HG03103 (cell line): ENCODE measurements around the gene MYO5C.
"Not testable (repeated sequence)": the region's sequence is repeated elsewhere in the genome, so short reads cannot be mapped to it uniquely, and the experiment has no call there.

ENCODE experiments used
- ATAC-seq: cut with Tn5 transposase; IDR thresholded peaks from one replicate; pipeline ENCODE4 v1.9.1; 2021; ENCODE audit warnings: low read depth; ENCODE audit not compliant: unreplicated experiment

MYO5C gene

GRCh38 chr15:52246686-52247431 is 48.7 kb downstream of the MYO5C start:
- ATAC-seq, result no peak

DNA sequence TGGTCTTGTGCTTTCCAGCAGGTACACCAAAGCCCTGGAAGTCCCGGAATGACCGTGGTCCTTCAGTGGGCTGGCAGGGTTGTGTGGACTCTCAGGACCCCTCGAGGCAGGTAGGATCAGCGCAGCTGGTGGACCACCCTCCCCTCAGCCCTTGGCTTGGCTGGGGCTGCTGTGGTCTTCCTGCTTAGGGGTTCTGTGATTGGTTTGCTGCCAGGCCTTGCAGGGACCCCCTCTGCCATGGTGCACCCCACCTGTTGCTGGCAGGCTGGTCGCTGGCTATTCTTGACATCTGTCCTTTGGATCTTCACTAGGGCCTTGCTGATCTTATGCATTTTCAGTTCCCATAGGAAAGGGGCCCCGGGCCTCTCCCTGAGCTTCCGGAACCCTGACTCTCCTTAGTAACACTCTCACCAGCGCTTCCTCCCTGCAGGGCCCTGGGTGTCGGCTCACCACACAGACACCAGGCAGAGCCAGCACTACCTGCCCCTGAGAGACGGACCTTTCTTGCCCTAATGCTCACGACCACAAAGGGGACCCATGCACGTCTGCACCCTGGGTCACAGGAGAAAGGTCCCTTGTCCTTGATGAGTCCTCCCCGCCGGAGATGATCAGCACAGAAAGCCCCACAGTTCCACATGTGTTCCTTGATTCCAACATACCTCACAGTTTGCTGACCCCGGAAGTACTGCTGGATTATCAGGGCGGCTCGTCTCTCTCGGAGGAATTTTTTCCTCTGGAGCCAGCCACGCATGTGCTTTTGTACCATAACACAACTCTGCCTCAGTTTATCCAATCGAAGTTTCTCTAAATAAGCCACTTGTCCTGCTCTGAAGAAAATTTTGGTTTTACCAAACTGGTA is 51.7 kb downstream of the MYO5C start:
- no peak for ATAC-seq

GRCh38 chr15:52243286-52243685 is 52.3 kb downstream of the MYO5C start:
- no peak for ATAC-seq

DNA sequence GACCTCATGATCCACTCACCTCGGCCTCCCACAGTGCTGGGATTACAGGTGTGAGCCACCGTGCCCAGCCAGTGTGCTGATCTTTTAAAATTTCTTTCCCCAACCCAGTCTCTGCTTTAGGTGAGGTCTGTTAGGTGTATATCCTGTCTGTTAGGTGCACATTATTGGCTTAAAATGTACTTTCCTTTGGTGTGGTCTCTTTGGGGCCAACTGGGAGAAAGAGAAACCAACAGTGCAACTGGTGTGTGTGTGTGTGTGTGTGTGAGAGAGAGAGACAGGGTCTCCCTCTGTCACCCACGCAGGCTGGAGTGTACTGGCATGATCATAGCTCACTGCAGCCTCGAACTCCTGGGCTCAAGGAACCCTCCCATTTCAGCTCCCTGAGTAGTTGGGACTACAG is 54.1 kb downstream of the MYO5C start:
- no peak for ATAC-seq

DNA sequence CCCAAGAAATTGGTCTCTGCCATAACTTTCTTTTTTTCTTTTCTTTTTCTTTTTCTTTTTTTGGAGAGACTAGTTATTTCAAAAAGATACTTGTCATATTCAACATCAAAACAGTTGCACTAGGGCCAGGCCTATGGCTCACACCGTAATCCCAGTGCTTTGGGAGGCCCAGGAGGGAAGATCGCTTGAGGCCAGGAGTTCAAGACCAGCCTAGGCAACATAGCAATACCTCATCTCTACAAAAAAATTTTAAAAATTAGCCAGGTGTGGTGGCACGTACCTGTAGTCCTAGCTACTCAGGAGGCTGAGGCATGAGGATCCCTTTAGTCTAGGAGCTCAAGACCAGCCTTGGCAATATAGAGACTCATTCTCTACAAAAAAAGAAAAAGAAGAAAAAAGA is 55.4 kb downstream of the MYO5C start:
- ATAC-seq, result no peak

DNA sequence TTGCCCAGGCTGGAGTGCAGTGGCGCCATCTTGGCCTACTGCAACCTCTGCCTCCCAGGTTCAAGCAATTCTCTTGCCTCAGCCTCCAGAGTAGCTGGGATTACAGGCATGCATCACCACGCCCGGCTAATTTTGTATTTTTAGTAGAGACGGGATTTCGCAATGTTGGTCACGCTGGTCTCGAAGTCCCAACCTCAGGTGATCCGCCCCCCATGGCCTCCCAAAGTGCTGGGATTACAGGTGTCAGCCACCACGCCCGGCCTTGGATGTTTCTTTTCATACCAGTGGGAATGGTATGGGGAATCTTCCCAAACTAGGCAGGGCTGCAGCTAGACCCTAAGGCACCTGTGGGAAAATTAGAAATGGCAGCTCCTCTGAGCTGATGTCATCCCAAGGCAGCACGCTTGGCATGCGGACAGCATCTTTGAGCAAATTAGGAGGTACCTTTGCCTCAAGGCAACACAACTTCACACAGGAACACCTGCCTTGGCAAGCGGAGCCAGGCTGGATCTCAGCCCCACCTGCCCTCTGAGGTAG is 56.5 kb downstream of the MYO5C start:
- not testable (repeated sequence) for ATAC-seq

DNA sequence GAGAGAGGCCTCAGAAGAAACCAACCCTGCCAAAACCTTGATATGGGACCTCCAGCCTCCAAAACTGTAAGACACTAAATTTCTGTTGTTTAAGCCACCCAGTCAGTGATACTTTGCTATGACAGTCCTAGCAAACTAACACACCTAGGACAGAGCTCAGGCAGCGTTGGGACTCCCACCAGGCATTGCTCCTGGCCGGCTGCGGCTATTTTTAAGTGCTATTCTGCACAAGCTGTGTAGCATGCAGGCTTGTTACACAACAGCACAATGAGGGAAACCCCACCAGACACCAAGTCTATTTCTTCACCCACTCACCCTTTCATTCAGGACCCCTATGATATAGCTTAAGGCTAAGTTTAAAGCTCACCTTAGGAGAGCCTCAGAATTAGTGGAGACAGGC is 57.5 kb downstream of the MYO5C start:
- ATAC-seq, result no peak

- no peak for ATAC-seq
These were observed 59.6 kb downstream of the MYO5C start for GRCh38 chr15:52236013-52236412.

- ATAC-seq, result peak; percentile 31
These were observed 60.7 kb downstream of the MYO5C start for GRCh38 chr15:52234596-52235541.

GRCh38 chr15:52233405-52233804 is 62.2 kb downstream of the MYO5C start:
- no peak for ATAC-seq

DNA sequence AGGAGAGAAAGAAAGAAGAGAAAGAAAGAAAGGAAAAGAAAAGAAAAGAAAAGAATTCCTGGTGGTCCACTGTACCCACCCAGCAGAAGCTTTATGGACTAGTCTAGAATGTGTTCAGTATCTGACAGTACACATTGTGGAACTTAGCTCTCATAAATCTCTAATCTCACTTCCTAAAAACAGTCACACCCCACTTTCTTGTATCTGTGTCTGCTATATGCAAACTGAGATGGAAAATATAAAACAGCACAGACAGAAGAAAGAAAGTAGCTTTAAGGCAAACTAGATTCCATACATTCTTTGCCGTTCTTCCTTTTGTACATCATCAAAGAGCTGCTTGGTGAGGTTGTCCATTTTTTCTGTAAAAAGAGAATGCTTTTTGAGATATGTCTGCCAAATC is 63.3 kb downstream of the MYO5C start:
- ATAC-seq, result peak; percentile 50

DNA sequence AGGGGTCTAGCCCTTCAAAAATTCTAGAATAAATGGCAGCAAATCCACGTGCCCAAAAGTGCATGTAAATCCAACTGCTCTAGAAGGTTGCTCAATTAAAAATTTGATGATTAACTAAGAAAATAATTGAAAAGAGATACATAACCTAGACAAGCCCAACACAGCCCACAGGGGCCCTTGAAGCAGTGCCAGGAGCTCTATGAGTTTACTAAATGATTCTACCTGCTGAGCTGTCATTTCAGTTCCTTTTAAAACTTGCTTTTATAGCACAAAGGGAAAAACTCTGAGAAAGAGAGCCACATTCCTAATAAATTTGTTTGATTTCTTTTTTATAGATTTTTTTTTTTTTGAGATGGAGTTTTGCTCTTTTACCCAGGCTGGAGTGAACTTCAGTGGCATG is 65.5 kb downstream of the MYO5C start:
- no peak for ATAC-seq

GRCh38 chr15:52228921-52229320 is 66.7 kb downstream of the MYO5C start:
- no peak for ATAC-seq

GRCh38 chr15:52227456-52227855 is 68.1 kb downstream of the MYO5C start:
- ATAC-seq, result peak; percentile 67

DNA sequence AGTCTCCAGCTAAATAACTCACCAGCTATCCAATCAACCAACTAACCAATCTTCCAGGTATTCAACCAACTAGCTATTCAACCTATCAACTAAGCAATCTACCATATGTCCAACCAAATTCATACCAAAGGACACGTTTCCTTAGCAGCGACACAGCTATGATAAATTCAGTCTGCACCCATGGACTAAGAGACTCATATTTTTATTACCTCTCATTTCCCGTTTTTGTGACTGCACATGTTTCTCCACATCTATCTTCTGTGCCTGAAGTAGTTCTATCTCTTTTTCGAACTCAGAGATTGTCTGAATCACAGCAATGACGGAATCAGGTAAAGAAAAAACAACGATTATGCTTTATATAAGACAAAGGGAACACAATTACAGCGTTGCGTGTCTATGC is 70.4 kb downstream of the MYO5C start:
- ATAC-seq, result no peak

- peak; percentile 40 for ATAC-seq
These were observed 71.4 kb downstream of the MYO5C start for GRCh38 chr15:52224211-52224610.

- peak; percentile 41 for ATAC-seq
These were observed 73.9 kb downstream of the MYO5C start for GRCh38 chr15:52221730-52222129.

GRCh38 chr15:52220937-52221660 is 74.5 kb downstream of the MYO5C start:
- ATAC-seq, result no peak

DNA sequence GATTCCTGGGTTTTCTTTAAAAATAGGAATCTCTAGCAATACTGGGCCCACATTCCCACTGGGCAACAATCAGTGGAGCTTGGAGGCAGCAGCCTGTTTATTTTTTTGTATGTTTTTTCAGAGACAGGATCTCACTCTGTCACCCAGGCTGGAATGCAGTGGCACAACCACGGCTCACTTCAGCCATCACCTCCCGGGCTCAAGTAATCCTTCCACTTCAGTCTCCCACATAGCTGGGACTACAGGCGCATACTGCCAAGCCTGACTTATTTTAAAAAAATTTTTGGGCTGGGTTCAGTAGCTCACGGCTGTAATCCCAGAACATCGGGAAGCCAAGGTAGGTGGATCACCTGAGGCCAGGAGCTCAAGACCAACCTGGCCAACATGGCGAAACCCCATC is 75.4 kb downstream of the MYO5C start:
- no peak for ATAC-seq

DNA sequence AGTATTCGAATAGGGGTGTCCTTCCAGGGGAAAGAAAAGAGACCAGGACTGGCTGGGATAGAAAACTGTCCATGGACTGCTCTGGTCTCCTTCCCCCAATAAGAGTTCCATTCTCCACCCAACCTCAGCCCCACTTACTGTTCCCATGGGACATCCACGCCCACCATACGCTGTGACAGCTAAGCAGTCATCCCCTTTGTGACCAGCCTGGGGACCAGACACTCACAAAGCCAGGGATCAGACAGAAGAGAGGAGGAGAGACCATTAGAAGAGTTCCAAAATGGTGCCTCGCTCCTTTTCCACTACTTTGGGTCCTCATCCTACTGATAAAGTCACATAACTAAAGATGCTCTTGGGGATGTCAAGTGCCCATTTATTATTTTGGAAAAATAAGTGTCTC is 76.8 kb downstream of the MYO5C start:
- no peak for ATAC-seq
